SK-N-MC (cell line): ENCODE measurements around the gene VAV3.

Experiments used
- EZH2 ChIP-seq: fragments of 200-600 bp; sonication (generic); IDR thresholded peaks from one replicate; pipeline ENCODE4 v1.6.1; 2017; ENCODE audit warnings: antibody characterized with exemption
- POLR2AphosphoS5 ChIP-seq: IDR thresholded peaks from 2 replicates; pipeline ENCODE4 v1.6.1; 2012; ENCODE audit warnings: mild to moderate bottlenecking, low read depth, low read length, borderline replicate concordance

DNA sequence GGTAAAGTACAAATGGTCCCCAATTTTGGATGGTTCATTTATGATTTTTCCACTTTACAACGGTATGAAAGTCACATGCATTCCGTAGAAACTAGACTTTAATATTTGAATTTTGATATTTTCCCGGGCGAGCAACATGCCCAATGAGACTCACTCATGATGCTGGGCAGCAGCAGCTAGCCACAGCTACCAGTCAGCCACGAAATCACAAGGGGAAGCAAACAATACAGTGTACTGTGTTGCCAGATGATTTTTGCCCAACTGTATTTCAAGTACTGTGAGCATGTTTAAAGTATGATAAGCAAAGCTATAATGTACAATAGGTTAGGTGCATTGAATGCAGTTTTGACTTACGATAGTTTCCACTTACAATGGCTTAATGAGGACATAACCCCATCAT is 266.8 kb downstream of the VAV3 start:
- TF ChIP-seq EZH2: no peak
- no peak for TF ChIP-seq POLR2AphosphoS5
